GM10266 (cell line): ENCODE results near the gene CDH6.

Experiments
- DNase-seq: peaks from one replicate; pipeline ENCODE4 v3.0.0; 2012; ENCODE audit errors: extremely low spot score
- TF ChIP-seq, protein P1 (sequence below): IDR thresholded peaks from 2 replicates; pipeline ENCODE4 v1.5.1; 2012; ENCODE audit warnings: mild to moderate bottlenecking, low read depth; ENCODE audit not compliant: control insufficient read depth, insufficient read depth; ENCODE audit errors: missing control alignments

CDH6 gene

DNA sequence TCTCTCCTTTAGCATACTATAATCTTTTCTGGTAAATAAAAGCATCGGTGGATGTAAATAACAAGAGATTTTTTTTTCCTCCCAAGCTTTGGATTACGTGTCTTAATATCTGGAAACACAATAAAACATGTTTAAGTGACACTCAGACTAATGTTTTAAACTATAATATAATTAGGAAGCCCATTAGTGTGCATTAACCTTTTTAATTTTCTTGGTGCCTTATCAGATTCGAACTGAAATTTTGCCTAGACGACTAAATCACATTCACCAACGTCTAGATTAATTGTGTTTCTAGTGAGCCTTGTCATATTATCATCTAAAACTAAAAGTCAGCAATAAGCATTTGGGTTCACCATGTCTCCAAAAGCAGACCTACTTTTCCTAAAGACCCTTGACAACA is 110.2 kb downstream of the CDH6 start:
- TF ChIP-seq, protein P1, sequence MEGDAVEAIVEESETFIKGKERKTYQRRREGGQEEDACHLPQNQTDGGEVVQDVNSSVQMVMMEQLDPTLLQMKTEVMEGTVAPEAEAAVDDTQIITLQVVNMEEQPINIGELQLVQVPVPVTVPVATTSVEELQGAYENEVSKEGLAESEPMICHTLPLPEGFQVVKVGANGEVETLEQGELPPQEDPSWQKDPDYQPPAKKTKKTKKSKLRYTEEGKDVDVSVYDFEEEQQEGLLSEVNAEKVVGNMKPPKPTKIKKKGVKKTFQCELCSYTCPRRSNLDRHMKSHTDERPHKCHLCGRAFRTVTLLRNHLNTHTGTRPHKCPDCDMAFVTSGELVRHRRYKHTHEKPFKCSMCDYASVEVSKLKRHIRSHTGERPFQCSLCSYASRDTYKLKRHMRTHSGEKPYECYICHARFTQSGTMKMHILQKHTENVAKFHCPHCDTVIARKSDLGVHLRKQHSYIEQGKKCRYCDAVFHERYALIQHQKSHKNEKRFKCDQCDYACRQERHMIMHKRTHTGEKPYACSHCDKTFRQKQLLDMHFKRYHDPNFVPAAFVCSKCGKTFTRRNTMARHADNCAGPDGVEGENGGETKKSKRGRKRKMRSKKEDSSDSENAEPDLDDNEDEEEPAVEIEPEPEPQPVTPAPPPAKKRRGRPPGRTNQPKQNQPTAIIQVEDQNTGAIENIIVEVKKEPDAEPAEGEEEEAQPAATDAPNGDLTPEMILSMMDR: no peak
- no peak for DNase-seq

DNA sequence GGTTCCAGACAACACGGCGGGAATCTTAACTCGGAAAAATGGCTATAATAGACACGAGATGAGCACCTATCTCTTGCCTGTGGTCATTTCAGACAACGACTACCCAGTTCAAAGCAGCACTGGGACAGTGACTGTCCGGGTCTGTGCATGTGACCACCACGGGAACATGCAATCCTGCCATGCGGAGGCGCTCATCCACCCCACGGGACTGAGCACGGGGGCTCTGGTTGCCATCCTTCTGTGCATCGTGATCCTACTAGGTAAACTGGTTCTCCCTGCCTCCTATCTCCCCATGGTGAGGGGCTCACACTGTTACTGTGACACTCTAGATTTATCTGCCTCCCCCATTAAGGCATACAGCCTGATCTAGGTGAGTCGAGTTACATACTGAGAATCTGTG is 124.2 kb downstream of the CDH6 start:
- TF ChIP-seq, protein P1: no peak
- no peak for DNase-seq

DNA sequence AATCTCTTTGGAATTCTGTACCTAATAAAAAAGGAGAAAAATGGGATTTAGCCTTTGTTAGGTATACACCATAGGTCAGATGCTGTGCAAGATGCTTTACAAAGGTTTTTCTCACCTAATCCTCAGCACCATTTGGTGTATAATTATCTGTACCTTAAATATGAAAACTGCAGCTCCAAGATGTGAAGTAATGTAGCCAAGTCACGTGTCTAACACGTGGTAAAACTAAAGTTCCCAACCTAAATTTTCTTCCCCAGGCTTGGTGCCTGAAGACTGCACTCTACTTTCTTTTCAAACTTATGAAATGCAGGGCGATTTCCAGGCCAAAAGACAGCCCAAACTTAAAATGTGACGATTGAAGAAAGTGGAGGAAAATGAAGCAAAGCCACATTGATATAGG is 125.8 kb downstream of the CDH6 start:
- TF ChIP-seq, protein P1: no peak
- no peak for DNase-seq

DNA sequence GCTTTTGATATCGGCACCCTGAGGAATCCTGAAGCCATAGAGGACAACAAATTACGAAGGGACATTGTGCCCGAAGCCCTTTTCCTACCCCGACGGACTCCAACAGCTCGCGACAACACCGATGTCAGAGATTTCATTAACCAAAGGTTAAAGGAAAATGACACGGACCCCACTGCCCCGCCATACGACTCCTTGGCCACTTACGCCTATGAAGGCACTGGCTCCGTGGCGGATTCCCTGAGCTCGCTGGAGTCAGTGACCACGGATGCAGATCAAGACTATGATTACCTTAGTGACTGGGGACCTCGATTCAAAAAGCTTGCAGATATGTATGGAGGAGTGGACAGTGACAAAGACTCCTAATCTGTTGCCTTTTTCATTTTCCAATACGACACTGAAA is 129.5 kb downstream of the CDH6 start:
- DNase-seq: no peak
- TF ChIP-seq, protein P1: no peak

DNA sequence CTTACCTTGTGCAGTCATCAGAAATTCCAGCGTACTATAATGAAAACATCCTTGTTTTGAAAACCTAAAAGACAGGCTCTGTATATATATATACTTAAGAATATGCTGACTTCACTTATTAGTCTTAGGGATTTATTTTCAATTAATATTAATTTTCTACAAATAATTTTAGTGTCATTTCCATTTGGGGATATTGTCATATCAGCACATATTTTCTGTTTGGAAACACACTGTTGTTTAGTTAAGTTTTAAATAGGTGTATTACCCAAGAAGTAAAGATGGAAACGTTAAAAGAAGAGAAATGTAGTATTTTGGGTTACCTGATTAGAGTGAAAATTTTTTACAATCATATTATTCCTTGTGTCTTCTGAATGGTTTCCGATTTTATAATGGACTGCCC is 131.4 kb downstream of the CDH6 start:
- no peak for DNase-seq
- TF ChIP-seq, protein P1: no peak

DNA sequence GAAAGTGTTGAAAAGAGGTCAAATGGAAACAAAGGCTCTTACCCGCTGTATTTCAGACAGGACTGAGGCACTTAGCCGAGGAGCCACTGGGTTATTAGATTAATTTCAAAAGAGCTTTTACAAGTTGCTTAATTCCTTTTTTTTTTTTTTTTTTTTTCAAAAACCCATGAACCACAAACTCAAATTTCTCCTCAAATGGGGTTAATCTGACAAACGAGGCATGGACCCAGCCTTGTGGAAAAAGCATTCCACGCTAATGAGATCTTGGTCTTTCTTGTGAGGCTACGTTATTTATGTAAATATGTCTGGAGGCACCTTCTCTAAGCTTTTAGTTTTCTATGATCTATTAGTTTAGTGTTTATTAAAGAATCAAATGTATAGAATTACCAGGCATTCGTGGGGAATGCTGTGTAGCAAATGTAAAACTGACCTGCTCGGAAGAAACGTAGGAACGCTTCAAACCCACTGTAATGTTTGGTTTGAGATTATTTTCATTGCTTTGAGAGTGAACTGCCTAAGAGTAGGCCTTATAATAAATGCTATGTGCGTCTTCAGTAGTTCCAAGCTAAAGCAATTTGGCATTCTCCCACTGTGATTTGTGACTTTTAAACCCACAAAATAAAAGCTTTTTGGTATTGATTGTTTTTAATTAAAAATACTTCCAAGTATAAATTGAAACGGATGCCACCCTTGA is 134.7 kb downstream of the CDH6 start:
- TF ChIP-seq, protein P1: no peak
- no peak for DNase-seq

DNA sequence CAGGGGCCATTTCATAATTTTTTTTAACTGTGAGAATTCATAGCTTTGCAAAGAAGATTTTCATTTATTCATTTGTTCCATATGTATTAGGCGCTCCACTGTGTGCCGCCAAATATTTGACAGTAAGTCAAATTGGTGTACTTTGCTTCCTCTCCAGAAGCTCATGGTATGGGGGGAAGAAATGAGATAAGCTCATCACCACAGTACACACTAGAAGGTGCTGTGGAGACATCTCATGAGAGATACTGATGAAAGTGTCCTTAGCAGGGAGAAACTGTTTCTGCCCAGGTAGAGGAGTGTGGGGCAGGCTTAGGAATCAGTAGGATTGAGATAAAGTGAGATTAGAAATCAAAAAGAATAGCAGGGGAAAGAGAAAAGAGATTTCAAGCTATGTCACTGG is 136.2 kb downstream of the CDH6 start:
- no peak for DNase-seq
- TF ChIP-seq, protein P1: no peak
